COLO829 (cell line): ENCODE results near the gene GPR89B.
A peak's percentile ranks its signal among the peaks of the same experiment; 100 is the strongest.
"Not testable (repeated sequence)": the region's sequence is repeated elsewhere in the genome, so short reads cannot be mapped to it uniquely, and the experiment has no call there.

ENCODE experiments used
- DNase-seq: peaks from one replicate; pipeline ENCODE4 v3.0.0; 2012; ENCODE audit warnings: low spot score

Gene GPR89B

GRCh38 chr1:148032690-148033089 lies 104.5 kb downstream of the GPR89B start:
- not testable (repeated sequence) for DNase-seq

- not testable (repeated sequence) for DNase-seq
These were observed 104.9 kb downstream of the GPR89B start for GRCh38 chr1:148033147-148033546.

- DNase-seq: not testable (repeated sequence)
These were observed 109.7 kb downstream of the GPR89B start for GRCh38 chr1:148037850-148038461.

GRCh38 chr1:148038462-148039333 lies 110.5 kb downstream of the GPR89B start:
- peak; percentile 19 for DNase-seq
